ENCODE measurements around the gene RAPGEF5.

RAPGEF5 gene

DNA sequence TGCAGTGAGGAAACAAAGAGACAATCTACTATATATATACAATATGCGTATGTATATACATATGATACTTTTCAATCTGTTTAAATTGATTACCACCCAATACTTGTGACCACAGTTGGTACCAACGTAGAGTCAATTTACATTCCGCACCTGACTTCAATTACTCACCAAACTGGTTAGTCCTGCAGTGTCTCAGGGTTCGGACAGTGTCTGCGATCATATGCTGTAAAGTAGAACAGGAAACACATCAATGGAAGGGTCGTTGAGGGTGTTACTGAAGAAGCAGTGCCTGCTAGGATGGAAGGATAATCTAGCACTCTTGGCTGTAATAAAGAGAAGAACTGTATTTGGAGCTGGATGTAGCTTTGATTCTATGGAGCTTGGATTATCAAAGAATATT is 231.5 kb downstream of the RAPGEF5 start:
- no peak overlapping the region for H3K27ac ChIP-seq
- TF ChIP-seq ZFX (IDR thresholded peaks at IDR 0.05), result no peak
- TF ChIP-seq, protein P1, sequence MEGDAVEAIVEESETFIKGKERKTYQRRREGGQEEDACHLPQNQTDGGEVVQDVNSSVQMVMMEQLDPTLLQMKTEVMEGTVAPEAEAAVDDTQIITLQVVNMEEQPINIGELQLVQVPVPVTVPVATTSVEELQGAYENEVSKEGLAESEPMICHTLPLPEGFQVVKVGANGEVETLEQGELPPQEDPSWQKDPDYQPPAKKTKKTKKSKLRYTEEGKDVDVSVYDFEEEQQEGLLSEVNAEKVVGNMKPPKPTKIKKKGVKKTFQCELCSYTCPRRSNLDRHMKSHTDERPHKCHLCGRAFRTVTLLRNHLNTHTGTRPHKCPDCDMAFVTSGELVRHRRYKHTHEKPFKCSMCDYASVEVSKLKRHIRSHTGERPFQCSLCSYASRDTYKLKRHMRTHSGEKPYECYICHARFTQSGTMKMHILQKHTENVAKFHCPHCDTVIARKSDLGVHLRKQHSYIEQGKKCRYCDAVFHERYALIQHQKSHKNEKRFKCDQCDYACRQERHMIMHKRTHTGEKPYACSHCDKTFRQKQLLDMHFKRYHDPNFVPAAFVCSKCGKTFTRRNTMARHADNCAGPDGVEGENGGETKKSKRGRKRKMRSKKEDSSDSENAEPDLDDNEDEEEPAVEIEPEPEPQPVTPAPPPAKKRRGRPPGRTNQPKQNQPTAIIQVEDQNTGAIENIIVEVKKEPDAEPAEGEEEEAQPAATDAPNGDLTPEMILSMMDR (conservative IDR thresholded peaks at IDR 0.05), result no peak

DNA sequence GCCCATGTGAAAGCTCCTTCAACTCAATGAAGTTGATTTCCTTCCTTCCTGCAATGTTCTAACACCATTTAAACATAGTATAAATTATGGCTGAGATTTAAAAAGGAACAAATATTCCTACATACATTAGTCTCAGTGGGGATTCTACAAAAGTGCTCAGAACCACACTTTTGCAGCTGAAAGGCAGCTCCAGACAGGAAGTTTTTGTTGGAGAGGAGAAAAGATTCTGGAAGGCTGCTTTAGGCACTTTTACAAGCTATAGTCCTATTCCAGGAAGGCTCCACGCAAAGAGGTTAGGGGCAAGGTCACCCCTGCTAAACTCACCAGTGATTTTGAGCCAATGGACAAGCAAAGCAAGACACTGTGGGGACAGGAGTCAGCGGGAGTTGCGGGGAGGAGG is 232.0 kb downstream of the RAPGEF5 start:
- TF ChIP-seq, protein P1 (conservative IDR thresholded peaks at IDR 0.05), result no peak
- TF ChIP-seq ZFX (IDR thresholded peaks at IDR 0.05), result no peak
- no peak overlapping the region for H3K27ac ChIP-seq

DNA sequence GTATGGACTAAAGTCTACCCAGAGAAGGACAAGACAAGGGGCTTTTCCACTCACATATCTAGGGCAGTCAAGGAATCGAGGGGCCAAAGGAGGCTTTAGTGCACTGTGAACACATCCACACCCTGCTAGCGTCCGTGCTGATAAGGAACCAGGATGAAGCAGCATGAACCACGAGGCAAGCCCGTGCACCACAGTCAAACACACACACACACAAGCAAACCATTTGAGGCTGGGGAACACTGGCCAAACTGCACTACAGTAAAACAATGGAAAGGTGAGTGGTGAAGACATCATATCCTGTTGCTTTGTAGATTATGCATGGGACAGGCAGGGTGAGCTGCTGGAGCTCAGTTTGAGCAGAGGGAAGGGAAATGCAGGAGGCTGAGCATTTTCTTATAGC is 233.8 kb downstream of the RAPGEF5 start:
- TF ChIP-seq, protein P1 (conservative IDR thresholded peaks at IDR 0.05), result no peak
- no peak for TF ChIP-seq ZFX (IDR thresholded peaks at IDR 0.05)
- H3K27ac ChIP-seq, result no peak overlapping the region

DNA sequence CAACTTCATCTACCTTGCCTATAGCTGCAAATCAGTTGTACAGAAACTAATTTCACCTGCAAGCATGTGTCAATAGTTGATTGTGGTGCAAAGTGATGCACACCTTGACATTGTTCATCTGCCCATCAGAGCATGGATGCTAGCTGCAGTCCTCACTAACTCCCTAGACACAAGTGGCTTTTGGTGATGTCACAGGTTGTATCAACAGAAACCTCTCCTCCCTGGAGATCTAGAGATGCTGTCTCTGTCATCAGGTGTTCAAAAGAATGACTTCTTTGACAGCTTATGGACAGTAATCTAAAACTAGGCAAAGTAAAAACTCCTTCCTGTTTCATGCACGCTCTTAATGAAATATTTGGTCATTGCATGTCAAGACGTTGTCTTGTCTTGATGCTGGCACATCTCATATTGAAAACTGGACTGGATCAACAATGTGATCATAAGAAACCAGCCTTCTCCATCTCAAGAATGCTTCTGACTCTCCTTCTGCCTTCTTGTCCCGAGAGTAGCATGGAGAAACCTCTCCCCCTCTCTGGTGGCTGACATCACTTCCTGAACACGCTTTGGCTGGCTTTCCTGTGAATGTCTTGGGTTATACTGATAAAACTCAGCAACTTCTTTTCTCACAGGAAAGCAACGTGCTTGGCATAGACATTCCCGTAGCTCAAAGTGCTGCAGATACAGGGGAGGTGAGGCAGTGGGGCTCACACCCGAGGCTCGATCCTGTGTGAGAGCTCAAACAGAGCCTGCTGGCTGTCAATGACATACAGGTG is 235.1 kb downstream of the RAPGEF5 start:
- no peak overlapping the region for H3K27ac ChIP-seq
- TF ChIP-seq ZFX (IDR thresholded peaks at IDR 0.05), result no peak
- TF ChIP-seq, protein P1 (conservative IDR thresholded peaks at IDR 0.05), result no peak

DNA sequence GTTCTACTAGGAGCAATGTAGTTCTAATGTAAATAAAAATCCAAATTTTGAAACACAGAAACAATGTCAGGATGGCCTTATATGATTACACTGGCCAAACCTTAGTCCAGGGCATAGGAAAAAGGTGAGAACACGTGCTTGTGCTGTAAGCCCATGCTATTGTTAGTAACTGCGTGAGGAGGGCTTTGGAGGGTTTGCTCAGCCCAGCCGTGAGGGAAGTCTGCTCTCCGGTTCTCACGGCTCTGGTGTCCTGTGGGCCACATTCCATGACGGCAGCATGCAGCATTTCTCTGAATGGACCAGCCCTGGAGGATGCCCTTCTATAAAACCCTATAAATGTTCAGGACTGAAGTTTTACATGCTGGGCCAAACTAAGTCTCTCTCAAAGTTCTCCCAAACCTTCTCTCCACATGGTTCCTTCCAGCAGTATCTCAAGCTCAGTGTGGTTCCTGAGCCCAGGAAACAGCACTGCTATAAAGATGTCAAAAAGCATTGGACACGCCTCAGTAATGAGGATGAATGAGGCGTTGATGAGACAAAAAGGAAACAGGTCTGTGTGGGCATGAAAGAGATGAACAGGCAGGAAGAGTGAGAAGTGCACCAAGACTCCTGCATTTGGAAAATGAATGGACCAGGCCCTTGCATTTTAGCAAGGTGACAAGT is 236.4 kb downstream of the RAPGEF5 start:
- no peak overlapping the region for H3K27ac ChIP-seq
- TF ChIP-seq, protein P1 (conservative IDR thresholded peaks at IDR 0.05), result no peak
- no peak for TF ChIP-seq ZFX (IDR thresholded peaks at IDR 0.05)

DNA sequence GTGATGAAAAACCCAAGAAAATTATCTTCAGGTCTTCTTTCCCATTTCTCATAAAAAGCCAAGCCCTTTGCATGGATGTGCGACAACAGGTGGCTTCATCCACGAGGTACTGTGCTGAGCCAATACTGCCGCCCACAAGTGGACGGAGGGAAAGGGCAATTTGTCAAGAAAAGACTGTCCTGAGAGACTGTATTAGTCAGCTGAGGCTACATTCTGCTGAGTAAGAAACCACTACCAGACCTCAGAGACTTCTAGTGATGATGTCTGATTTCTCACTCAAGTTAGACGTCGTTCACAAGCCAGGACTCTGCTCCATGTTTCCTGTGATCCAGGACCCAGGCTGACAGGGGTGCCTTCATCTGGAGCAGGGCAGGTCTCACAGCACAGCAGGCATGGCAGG is 239.7 kb downstream of the RAPGEF5 start:
- no peak for TF ChIP-seq ZFX (IDR thresholded peaks at IDR 0.05)
- TF ChIP-seq, protein P1 (conservative IDR thresholded peaks at IDR 0.05), result no peak
- no peak overlapping the region for H3K27ac ChIP-seq

DNA sequence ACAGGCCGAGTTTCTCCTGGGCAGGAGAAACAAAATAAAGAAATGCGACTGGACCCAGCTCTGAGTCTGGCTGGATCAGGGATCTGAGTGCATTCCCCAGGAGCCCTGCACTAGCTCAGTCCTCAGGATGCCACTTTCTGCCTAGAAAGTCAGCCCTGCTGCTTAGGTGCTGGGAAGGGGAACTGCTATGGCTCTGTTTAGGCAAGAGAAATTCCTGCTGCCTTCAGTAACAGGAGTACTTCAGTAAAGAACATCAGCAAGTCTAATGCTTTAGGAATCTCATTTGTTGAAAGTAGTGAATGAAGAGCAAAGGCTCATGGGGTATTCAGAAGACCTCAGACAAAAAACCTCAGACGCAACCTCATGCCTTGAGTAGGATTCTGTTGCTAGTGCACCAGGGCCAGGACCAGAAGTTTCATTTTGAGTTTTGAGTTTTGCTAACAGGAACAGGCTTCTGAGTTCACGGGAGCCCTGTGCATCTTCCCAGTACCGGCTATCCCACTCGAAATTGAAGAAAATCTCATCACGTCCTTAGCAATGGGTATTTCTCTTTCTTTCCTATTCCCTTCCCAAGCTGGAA is 240.4 kb downstream of the RAPGEF5 start:
- no peak for TF ChIP-seq ZFX (IDR thresholded peaks at IDR 0.05)
- TF ChIP-seq, protein P1 (conservative IDR thresholded peaks at IDR 0.05), result no peak
- no peak overlapping the region for H3K27ac ChIP-seq

Measured in C4-2B (cell line).